HL-60/S4 (cell line): ENCODE results near the gene CSNK1A1.
"Not testable (repeated sequence)": the region's sequence is repeated elsewhere in the genome, so short reads cannot be mapped to it uniquely, and the experiment has no call there.

Experiments
- in situ Hi-C: fragments of 300-500 bp; cut with MboI; formaldehyde crosslinking; loops from 2 replicates; pipeline ENCODE4 v1.14.3; 2022; ENCODE audit warnings: low sequenced_read_pairs

Gene CSNK1A1

DNA sequence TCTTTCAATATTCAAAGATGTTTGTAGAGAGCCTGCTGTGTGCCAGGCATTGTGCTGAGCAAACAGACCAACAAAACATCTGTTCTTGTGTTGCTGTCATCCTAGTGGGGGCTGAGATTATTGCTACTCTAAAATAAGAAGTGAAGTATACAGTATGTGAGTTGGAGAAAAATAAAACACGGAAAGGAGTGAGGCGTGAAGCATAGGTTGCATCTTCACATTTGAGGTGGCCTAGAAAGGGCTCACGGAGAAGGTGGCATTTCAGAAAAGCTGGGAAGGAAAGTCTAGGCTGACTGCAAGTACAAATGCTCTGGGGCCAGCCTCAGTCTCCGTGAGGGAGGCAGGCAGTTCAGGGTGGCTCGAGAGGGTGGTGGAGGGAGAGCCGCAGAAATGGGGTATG, 80.3 kb downstream of the CSNK1A1 start:
- in situ Hi-C loops, result no loop called here

DNA sequence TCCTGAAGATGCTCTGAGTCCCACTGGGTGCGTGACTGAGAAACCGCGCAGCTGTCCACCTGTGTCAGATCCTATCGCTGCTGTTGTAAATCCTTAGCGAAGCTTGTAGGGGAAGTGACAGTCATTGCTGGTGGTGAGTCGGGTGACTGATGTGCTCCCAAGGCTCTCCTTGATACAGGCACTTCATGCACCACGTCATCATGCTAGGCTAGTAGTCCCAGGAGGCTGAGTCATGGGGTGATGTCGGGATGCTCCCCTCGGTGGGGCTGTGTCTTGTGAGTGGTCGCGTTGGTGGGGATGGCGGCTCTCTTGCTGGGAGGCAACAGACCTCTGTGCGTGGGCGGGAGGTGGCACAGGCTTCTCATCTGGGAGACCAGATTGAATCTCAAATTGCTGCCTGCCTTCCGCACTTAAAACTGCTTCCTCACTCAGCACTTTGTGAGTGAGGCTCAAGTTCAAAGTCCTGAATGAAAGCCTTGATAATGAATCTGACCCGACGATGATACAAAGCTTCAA, 84.7 kb downstream of the CSNK1A1 start:
- in situ Hi-C loops, result no loop called here

DNA sequence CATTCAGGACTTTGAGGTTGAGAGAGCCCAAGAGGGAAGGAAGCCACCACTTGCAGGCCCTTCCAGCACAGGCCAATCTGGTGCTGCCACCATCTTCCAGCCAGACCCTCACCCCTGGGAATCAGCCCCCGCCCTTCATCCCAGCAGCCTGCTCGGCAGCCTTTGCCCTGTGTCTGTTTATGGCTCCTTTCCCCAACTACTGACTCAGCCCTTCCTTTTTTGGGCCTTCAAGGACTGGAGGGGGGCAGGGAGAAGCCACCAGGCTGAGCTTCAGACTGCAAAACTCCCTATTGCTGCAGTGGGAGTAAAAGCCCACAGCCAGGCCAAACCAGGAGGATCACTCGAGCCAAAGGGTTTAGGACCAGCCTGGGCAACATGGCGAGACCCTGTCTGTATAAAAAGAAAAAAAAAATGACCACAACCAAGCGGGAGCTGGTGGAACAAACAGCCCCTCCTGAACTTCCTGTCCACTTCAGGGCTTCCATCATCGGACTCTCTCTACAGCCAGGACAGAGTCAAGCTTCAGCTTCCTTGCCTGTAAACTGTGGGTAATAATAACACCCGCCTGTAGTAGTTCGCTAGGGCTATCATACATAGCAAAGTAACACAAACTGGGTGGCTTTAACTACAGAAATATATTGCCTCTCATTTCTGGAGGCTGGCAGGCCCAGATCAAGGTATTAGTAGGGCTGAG, 86.3 kb downstream of the CSNK1A1 start:
- in situ Hi-C loops, result no loop called here

DNA sequence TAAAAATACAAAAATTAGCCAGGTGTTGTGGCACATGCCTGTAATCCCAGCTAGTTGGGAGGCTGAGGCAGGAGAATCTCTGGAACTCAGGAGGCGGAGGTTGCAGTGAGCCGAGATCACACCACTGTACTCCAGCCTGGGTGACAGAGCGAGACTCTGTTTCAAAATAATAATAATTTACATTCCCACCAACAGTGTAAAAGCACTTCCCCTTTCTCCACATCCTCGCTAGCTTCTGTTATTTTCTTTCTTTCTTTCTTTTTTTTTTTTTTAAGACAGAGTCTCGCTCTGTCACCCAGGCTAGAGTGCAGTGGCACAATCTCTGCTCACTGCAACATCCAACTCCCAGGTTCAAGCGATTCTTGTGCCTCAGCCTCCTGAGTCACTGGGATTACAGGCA, 89.3 kb downstream of the CSNK1A1 start:
- in situ Hi-C loops, result not testable (repeated sequence)

DNA sequence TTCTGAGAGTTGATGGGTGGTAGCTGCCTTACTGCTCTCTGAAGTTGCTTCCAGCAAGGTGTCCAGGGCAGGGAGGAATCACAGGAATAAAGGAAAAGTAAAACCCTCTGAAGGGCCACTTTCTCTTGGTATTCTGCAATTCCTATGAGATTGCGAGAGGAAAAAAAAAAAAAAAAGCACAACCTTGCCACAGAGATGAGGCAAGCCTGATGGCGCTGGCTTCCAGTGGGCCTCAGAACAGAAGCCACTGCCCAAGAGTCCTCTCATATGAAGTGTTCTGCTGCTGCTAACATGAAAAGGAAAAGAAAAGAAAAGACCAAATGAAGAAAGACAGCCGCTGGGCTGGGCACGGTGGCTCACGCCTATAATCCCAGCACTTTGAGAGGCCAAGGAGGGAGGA, 91.3 kb downstream of the CSNK1A1 start:
- in situ Hi-C loops, result loop anchor here (10.0 kb wide), 1 partner anchor 105 kb away; no protein-coding TSS in a partner anchor

DNA sequence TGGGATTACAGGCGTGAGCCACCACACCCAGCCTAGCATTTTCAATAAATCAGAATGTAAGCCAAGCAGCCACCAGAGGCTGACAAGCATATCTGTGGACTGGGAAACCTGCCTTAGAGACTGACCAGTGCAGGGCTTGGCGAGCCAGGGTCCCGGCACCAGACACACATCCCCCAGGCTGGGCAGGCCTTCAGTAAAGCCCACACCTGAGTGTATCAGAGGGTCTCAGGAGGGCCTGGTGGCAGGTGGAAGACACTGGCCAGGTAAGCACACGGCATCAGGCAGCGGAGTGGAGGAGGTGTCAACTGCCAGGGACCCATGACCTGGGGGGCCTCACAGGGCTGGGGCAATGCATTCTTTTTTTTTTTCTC, 93.9 kb downstream of the CSNK1A1 start:
- in situ Hi-C loops, result loop anchor here (10.0 kb wide), 1 partner anchor 107 kb away; no protein-coding TSS in a partner anchor

DNA sequence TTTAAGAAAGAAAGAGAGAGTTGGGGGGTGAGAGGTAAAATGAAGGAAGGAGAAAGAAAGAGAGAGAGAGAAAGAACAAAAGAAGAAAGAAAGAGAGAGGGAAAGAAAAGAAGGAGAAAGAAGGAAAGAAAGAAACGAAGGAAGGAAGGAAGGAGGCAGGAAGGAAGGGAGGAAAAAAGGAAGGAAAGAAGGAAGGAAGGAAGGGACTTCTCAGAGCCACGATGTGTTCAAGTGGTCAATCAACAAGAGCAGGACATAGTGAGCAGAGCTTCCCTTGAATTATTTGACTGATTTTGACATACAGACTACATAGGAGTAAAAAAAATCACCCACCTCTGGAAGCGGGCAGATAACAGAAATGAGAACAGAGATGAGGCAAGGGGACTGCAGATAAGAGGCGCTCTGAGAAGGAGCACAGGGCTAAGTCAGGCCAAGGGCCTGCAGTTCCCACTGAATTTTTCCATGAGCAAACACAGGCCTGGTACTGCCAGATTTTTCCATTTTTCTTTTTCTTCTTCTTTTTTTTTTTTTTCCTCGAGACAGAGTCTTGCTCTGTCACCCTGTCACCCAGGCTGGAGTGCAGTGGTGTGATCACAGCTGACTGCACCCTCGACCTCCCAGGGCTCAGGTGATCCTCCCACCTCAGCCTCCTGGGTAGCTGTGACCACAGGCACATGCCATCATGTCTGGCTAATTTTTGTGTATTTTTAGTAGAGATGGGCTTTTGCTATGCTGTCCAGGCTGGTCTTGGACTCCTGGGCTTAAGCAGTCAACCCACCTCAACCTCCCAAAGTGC, 94.4 kb downstream of the CSNK1A1 start:
- in situ Hi-C loops, result loop anchor here (10.0 kb wide), 1 partner anchor 108 kb away; no protein-coding TSS in a partner anchor

DNA sequence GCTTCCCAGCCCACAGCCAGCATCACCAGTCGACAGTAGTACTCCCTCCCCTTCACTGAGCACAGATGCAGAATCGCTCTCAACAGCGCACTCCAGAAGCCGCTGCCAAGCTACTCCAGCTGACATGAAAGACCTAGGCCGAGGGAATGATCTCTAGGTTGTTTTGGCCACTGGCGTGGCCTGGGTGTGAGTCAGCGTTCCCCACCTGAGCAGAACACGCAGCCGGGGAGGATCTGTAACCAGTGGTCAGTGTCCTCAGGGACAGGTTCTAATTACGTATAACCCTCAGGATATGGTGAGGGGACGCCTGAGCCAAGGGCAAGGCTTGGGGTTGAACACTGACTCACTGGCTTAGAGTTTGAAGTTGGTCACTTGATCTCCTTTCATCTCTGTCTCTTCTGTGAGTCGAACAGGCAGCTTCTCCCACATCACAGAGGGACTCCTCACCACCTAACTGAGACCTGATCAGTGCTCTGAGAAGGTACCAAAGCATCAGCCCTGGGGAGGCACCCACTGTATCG, 95.3 kb downstream of the CSNK1A1 start:
- in situ Hi-C loops, result loop anchor here (10.0 kb wide), 1 partner anchor 109 kb away; no protein-coding TSS in a partner anchor

DNA sequence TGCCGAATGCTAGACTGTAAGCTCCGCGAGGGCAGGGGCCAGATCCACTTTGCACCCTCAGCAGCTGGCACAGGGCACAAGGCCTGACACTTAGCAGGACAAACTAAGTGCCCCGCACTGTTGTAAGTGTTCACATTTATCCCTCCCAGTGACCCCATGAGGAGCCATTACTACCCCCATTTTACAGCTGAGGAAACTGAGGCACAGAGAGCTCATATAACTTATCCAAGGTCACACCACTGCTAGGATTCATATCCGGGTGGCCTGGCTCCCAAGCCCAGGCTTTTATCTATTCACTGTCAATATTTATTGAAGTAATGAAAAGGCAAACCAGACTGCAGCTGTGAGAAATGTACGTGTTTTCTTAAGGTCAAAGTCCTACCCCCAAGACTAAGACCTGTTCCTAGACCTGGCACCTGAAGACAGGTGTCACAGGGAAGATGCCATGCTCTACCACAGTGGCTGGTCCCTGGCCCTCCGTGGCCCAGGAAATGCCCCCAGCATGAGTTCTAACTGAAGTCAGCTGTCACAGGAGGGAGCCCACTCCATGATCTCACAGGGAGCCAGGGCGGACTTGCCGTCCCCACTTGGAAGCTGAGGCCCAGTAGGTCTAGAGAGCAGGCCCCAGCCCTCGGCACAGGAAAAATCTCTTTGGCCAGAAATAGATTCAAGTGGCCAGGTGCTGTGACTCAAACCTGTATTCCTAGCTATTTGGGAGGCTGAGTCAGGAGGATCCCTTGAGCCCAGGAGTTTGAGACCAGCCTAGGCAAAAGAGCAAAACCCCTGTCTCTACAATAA, 97.4 kb downstream of the CSNK1A1 start:
- in situ Hi-C loops, result loop anchor here (10.0 kb wide), 1 partner anchor 111 kb away; no protein-coding TSS in a partner anchor

DNA sequence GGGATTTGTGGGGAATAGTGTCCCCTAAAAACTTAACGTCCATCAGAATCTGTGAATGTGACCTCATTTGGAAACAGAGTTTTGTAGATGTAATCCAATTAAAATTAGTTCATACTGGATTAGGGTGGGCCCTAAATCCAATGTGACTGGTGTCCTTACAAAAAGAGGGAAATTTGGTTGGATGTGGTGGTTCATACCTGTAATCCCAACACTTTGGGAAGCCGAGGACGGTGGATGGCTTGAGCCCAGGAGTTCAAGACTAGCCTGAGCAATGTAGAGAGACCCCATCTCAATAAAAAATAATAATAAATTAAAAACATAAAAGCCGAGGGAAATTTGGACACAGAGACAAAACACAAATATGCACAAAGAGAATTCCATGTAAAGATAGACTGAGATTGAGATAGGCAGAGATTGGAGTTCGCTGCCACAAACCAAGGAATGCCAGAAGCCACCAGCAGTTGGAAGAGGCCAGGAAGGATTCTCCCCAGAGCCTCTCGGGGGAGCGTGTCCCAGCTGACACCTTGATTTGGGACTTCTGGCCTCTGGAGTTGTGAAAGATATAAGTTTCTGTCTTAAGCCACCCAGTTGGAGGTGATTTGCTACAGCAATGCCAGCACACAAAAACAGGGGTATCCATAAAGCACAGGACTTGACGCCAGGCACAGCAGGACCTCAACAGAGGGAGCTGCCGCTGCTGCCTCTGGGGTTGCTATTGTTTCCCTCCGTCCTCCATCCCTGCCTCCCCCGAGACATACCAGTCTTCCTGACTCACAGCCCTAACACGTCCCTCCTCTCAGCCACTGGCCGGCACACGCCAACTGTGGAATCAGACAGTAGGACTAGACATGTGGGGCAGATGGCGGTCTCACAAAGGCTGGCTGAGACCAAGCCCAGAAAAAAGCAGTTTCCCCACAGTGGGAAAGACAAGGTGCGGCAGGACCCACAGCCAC, 98.3 kb downstream of the CSNK1A1 start:
- in situ Hi-C loops, result loop anchor here (10.0 kb wide), 1 partner anchor 112 kb away; no protein-coding TSS in a partner anchor

DNA sequence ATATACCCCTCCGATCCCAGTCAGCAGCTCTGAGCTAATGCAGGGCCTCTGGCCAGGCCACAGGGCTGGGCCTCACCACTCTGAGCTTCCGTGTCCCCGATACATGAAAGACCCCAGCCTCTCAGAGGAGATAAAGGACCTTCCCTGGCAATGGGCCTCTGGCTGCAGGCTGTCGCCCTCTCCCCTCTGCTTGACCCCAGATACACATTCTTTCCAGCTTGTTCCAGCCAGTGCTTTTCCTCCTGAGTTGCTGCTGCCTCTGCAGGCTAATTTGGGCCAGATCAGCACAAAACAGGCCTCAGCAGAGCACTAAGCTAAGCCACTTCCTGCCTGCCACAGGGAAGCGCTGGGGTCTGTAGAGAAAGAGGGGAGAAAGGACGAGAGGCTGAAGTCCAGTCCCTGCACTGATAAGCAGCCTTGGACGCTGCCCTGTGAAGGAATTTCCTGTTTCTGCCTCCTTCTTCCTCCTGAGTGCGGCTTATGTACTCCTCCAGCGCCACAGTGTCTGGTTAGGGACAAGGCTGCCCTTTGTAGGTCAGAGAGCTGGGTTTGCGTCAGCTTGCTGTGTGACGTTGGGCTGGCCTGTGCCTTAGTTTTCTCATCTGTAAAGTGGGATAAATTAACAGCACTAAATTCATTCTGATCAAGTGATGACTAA, 99.1 kb downstream of the CSNK1A1 start:
- in situ Hi-C loops, result loop anchor here (10.0 kb wide), 1 partner anchor 113 kb away; no protein-coding TSS in a partner anchor

DNA sequence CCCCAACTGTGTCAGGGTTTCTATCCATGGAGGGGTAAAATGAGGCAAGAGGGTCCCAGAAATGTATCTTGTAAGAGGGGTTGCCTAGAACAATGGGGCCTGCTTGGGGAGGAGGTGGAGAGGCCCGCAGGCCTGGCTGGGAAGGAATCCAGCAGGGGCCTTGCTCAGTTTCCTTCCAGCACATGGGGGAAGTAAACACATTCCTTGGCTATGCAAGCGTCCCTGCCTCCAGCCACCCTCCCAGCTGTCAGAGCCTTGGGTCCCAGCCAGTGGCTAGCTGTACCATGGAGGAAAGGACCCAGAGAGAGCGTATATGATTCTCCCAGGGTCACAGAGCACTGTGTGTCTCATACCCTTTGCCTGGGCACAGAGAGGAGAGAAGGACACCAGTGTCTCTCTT, 101.0 kb downstream of the CSNK1A1 start:
- in situ Hi-C loops, result loop anchor here (10.0 kb wide), 1 partner anchor 115 kb away; no protein-coding TSS in a partner anchor

DNA sequence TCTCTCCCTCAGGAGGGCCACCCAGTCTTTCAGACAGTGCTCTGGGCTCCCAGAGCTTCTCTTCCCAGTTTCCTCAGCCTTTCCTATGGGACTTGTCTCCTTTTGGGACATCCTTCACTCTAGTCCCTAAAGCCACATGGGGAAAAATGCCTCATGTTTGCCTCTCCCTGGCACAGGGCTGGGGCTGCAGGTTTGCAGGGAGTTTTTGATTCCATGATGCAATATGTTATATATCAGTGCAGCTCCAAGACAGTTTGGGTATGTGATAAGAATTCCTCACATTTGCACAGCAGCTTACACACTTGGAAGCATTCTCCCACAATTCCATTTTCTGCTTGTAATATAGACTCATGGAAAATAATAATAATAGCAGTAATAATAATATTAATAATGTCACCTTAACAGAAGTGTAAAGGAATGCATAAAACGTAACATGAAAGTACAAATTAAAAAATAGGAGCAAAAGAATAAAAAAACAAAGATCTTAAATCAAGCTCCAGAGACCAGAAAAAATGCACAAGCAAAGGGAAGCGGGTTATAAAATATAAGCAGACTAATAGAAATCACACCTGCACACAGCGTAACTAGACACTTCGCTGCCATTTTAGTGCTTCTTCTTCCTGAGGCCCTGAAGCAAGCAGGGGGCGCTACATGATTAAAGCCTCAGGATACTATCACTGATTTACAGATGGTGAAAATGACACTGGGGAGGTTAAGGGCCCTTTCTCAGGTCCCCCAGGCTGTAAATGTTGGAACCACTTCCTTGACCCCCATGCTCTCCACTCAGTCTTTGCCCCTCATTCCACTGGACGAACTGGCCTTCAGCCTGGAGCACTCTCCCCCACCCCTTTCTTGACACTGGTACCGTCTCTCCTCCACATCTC, 102.2 kb downstream of the CSNK1A1 start:
- in situ Hi-C loops, result no loop called here

DNA sequence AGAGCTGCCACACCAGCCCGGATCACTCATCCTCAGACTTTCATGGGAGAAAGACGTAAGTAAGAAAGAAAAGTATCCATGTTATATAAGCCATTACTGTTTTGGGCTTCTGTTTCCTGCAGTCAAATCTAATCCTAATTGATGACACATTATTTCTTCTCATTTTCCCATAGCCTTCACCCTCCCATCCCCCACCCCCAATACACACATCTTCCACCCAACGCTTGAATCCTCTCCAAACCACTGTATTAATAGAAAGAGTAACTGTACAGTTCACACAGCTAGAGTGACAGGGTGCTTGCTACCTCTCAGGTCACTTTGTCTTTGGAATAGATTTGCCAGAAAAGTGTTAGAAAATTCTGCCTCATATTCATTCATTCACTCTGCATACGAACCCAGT, 102.8 kb downstream of the CSNK1A1 start:
- in situ Hi-C loops, result no loop called here

DNA sequence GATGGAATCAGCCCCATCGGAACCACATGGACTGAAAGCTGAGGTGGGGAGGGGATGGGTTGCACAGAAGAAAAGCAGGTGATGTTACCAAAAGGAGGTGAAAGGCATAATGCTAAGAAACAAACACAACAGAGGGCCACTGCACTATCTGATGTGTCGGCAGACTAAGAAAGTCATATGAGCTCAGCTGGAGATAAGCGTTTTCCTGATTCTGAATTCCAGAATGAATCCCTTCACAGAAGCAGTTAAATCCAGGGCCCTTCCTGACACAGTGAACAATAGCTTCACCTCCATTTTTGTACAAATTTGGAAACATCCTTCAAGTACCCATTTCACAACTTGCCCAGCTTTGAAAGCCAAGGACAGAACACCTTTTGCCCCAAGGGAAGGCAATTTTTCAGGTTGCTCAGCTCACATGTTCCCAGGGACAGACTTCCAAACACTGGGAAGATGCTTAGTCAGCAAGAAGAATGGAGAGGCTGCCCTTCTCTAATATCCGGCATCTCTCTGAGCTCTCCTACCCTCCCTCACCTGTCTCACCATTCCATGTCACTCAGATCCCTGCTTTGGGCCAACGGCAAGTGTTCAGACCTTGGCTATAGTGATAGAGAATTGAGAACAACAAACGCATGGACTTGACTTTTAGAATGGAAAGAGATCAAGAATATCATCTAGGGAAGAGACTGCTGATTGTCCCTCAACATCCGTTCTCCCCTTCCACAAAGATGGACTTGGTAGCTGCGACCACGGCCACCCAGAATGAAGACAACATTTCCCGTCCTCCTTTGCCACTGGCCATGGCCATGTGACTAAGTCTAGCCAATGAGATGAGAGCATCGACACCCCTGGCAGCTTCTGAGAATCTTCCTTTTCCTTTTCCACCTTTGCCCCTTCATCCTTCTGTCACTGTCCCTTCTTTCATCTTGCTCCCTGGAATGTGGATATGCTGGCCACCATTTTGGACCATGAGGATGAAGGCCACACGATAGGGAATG, 103.6 kb downstream of the CSNK1A1 start:
- in situ Hi-C loops, result no loop called here

DNA sequence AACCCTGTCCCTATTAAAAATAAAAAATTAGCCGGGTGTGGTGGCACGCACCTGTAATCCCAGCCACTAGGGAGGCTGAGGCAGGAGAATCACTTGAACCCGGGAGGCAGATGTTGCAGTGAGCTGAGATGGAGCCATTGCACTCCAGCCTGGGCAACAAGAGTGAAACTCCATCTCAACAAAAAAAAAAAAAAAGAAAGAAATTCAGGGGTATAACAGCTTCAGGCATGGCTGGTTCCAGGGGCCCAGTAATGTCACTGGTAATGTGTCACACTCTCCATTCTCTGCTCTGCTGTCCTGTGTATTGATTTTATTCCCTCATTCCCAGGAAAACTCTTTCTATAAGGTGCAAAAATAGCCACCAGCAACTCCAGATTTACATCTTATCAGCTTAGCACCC, 104.4 kb downstream of the CSNK1A1 start:
- in situ Hi-C loops, result not testable (repeated sequence)
